Iris pigment epithelial cell (primary cell): ENCODE measurements around the gene SWT1.
A peak's percentile ranks its signal among the peaks of the same experiment; 100 is the strongest.
"Not testable (repeated sequence)": the region's sequence is repeated elsewhere in the genome, so short reads cannot be mapped to it uniquely, and the experiment has no call there.

Experiments
- DNase-seq: peaks from one replicate; pipeline ENCODE4 v3.0.0-alpha.2; 2011; ENCODE audit warnings: low read depth

The SWT1 gene

GRCh38 chr1:185249563-185249962 is 92.6 kb downstream of the SWT1 start:
- no peak for DNase-seq

DNA sequence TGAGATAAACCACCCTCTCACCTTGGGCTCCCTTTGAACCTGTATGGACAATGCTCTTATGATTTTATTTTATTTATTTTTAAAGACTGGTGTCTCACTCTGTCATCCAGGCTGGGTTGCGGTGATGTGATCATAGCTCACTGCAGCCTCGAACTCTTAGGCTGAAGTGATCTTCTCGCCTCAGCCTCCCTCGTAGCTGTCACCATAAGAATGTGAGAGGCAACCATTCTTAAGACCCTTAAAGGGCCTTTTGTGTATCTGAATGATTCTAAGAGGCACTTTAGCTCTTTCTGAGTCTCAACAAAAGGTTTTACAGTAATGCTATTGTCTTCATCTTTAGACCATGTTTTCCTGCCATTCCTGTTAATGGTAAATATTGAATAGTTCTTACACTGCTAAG is 93.1 kb downstream of the SWT1 start:
- no peak for DNase-seq

- DNase-seq, result not testable (repeated sequence)
These were observed 95.0 kb downstream of the SWT1 start for GRCh38 chr1:185251928-185252327.

DNA sequence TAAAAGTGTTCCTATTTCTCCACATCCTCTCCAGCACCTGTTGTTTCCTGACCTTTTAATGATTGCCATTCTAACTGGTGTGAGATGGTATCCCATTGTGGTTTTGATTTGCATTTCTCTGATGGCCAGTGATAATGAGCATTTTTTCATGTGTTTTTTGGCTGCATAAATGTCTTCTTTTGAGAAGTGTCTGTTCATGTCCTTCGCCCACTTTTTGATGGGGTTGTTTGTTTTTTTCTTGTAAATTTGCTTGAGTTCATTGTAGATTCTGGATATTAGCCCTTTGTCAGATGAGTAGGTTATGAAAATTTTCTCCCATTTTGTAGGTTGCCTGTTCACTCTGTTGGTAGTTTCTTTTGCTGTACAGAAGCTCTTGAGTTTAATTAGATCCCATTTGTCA is 95.4 kb downstream of the SWT1 start:
- not testable (repeated sequence) for DNase-seq

DNA sequence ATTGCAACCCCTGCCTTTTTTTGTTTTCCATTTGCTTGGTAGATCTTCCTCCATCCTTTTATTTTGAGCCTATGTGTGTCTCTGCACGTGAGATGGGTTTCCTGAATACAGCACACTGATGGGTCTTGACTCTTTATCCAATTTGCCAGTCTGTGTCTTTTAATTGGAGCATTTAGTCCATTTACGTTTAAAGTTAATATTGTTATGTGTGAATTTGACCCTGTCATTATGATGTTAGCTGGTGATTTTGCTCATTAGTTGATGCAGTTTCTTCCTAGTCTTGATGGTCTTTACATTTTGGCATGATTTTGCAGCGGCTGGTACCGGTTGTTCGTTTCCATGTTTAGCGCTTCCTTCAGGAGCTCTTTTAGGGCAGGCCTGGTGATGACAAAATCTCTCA is 98.6 kb downstream of the SWT1 start:
- not testable (repeated sequence) for DNase-seq

- not testable (repeated sequence) for DNase-seq
These were observed 100.4 kb downstream of the SWT1 start for GRCh38 chr1:185257116-185257949.

DNA sequence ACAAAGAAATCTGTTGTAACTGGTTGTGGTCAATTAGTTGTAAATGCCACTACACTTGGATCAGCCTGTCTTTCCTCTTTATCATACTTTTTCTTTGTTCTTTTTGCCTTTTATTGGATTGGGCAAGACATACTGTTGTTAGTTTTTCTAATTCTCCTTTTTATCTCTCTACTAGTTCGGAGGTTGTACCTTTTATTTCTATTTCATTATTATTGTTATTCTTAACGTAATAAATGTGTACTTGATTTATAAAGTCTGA is 100.9 kb downstream of the SWT1 start:
- DNase-seq, result peak; percentile 14

- DNase-seq, result no peak
These were observed 101.7 kb downstream of the SWT1 start for GRCh38 chr1:185258676-185259075.

GRCh38 chr1:185260611-185261010 is 103.6 kb downstream of the SWT1 start:
- no peak for DNase-seq

DNA sequence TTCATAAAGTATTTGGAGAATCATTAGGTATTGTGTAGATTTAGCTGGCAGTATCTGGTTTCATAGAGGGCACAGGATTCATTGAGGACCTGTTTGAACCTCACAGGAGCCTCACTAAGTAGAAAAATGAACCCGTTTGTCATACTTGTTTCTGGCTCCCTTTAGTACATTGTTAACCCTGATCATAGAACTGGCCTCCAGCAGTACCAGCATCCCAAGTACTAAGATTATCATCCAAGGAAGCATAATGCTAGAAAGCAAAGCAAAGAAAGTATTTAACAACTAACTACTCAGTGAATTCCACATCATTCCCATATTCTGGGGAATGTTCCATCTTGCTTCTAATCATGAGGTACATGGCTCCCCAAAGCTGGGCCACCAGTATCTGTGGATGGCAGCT is 105.2 kb downstream of the SWT1 start:
- DNase-seq, result no peak

- DNase-seq, result no peak
These were observed 106.3 kb downstream of the SWT1 start for GRCh38 chr1:185263292-185263691.

GRCh38 chr1:185263780-185264179 is 106.8 kb downstream of the SWT1 start:
- DNase-seq, result no peak

GRCh38 chr1:185265314-185265713 is 108.3 kb downstream of the SWT1 start:
- no peak for DNase-seq

DNA sequence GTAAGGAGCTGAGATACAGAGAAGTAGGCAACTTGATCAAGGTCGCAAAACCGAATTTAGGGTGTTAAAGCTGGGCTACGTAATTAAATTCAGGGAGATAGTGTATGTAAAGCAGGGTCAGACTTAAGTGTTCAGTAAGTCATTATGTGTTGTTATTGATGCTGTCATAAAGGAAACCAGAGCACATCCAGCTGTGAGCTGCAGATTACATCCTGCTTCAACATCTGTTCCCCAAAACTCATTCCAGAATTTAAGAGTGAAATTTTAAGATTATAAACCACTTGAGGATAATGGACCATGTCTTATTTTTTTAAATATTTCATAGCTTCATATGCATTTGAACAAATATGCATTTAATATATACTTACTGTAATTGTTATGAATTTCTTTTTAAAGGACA is 110.3 kb downstream of the SWT1 start:
- DNase-seq, result no peak

GRCh38 chr1:185267701-185268100 is 110.7 kb downstream of the SWT1 start:
- DNase-seq, result no peak

DNA sequence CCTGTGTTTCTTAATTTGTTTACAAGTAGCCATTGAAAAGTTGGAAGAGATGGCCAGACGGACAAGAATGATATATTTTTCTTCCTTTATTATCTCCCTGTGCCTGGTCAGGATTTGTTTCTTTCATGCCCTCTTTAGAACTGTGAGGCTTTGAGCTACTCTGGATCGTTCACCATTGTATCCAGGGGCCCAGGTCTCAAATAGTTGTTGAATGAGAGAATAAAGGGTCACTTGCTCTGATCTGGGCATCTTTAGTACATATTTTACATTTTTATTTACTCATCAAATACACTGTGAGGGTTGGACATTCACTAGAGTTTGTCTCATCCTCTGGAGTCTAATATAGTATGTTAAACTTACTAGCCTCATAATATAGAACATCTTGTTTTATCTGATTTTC is 111.4 kb downstream of the SWT1 start:
- DNase-seq, result no peak

DNA sequence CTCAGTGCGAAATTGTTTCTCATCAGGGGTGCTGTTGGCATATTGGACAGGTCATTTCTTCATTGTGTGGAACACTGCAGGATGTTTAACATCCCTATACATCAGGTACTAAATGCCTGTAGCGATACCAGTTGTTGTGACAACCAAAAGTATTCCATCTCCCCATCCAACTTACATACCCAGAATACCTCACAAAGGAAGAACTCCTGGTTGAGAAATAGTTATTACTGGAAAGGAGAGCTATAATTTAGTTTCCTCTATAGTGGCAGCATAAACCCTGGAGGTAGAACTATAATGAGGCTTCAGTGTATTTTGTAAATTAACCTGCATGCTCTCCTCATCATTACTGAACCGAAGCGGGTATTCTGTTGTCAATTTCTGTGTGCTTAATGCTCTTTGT is 115.0 kb downstream of the SWT1 start:
- DNase-seq, result no peak

DNA sequence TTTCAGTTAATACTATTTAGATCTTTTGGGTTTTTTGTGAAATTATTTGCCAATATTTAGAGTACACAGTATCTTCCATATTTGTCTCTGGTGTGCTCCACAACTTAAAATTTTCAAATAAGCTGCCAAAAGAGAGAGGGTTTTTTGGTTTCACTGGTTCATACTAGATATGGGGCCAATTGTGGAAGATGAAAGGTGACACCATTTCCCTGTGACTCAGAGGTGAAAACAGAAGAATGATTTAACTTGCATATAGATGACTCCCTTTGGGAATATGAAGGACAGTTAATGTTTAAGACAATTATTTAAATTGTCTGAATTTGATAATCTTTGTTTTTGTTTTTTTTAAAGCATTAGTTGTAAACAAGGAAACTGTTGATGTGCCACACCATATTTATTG is 122.6 kb downstream of the SWT1 start:
- peak; percentile 65 for DNase-seq

DNA sequence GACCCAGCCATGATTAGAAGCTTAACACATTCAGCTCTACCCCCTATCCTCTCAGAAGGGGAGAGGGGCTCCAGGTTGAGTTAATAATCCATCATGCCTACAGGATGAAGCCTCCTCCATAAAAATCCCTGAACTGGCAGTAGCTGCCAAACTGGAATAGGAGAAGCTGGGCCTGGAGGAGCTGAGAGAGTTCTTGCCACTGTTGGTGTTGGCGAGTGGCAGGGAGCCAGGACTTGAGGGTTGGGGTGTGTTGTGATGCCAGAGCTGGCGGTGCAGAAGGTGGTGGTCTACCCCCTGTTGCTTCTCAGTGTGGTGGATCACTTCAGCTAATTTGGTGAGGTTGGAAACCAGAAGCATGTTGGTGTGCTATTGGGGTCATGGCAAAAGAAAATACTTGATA is 123.6 kb downstream of the SWT1 start:
- DNase-seq, result no peak

- no peak for DNase-seq
These were observed 124.3 kb downstream of the SWT1 start for GRCh38 chr1:185281245-185281644.

DNA sequence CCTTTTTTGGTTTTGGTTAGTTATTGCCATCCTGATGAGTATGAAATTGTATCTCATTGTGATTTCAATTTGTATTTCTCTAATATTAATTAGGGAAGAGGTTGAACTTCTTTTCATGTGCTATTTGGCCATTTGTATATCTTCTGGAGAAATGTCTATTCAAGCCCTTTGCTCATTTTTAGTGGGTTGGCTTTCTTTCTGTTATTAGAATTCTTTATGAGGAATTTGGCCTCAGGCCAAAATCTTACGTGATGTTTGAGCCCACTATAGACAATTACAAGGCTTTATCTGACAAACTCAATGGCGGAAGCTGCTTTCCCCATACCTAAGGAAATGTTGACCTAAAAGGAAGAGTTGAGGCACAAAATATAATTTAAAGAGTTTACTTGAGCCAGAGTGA is 127.1 kb downstream of the SWT1 start:
- DNase-seq, result no peak

GRCh38 chr1:185284533-185285276 is 127.7 kb downstream of the SWT1 start:
- DNase-seq, result peak; percentile 8

DNA sequence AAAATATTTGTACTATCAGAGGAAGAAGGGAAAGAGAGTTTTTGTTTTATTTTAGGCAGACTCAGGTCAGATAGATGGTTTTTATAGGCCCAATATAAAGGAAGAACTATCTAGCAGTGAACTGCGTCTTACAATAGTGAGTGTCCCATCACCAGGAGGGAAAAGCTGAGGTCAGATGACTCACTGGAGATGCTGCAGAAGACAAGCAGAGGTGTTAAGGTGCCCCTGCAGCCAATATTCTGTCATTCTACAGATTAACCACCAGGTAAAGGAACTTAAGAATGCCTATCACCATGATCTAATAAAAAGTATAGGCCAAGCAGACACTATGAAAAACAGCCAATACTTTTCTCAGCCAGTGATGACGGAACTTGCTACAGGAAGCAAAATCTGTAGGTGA is 130.5 kb downstream of the SWT1 start:
- no peak for DNase-seq

- DNase-seq, result no peak
These were observed 131.5 kb downstream of the SWT1 start for GRCh38 chr1:185288435-185288834.
